AG09319 (cell line): Measurements from ENCODE around the gene JMJD4.

Experiments
- DNase-seq: peaks from one replicate; pipeline ENCODE4 v3.0.0-alpha.2; 2010; ENCODE audit warnings: low read depth; ENCODE audit errors: extremely low read depth
- CTCF ChIP-seq: IDR thresholded peaks from 2 replicates; pipeline ENCODE4 v1.5.1; 2011; ENCODE audit warnings: low read depth, mild to moderate bottlenecking, inconsistent platforms, low read length, moderate library complexity

The JMJD4 gene

GRCh38 chr1:227742738-227743715 lies 7.9 kb upstream of the JMJD4 start:
- TF ChIP-seq CTCF, result no peak

GRCh38 chr1:227741166-227741870 lies 6.2 kb upstream of the JMJD4 start:
- DNase-seq, result no peak
- TF ChIP-seq CTCF, result no peak

More at GRCh38 chr1:227742738-227743715, 7.9 kb upstream of the JMJD4 start:
- no peak for DNase-seq

DNA sequence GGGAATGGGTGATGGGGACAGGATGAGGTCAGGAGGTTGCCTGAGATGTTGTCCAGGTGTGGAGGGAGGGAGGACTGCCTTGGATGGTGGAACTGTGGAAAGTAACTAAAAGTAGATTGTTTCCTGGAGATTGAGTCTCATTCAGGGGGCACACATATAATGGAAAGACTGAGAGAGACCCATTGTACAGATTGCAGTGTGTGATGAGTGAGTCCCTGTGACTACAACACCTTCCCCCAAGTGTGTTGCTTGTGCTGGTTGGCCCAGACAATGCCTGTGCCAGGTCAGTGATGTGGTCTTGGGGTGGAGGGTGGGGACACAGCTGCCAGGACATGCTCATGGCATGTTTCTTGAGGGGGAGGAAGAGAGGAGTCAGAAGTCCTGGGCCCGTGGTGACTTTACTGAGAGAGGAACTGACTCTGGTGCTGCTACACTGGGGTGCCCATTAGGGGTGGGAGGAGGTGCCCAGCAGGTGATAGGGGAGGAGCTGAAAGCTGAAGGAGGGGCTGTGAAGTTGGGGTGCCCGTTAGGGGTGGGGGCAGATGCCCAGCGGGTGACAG lies 5.4 kb upstream of the JMJD4 start:
- TF ChIP-seq CTCF, result no peak
- no peak for DNase-seq

- TF ChIP-seq CTCF, result no peak
- DNase-seq, result no peak
Measured at GRCh38 chr1:227739636-227740035, 4.5 kb upstream of the JMJD4 start.

GRCh38 chr1:227738820-227739219 lies 3.7 kb upstream of the JMJD4 start:
- TF ChIP-seq CTCF, result no peak
- no peak for DNase-seq

DNA sequence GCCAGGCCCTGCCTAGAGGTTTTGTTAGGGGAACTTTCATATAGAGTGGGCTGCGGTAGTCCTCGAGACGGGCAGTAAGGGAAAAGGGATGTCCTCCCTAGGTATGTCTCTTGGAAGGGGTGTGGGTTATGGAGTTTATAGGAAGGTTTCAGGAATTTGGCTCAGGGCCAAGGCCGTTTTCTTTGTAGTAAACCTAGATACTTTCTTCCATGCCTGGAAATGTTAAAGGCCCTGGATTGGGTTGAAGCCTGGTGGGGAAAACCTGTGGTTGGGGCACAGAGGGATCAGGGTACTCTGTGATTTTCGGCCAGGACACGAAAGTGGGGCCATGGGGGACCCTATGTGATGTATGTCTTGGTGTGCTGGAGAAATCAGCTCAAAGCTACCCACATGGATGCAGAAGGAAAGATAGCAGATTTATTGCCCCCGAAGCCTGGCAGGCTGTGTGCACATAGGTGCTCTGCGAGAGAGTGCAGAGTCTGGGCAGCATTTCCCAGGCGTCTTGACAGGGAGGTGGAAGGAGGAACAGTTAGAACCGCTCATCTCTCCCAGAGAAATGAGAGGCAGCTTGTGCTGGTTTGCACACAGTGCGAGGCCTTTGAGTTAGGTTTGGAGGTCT lies 1.8 kb upstream of the JMJD4 start:
- DNase-seq, result no peak
- no peak for TF ChIP-seq CTCF
